GM08714 (cell line): Measurements from ENCODE around the gene SNTG2.

Source experiments
- H3K4me3 ChIP-seq: fragments of 200-500 bp; sonication (Bioruptor generic); 2 replicates; pipeline ENCODE4 v1.5.1; 2014; ENCODE audit warnings: mild to moderate bottlenecking, low read length, inconsistent platforms
- ZNF274 ChIP-seq: IDR thresholded peaks from 2 replicates; pipeline ENCODE4 v1.6.1; 2012; ENCODE audit warnings: mild to moderate bottlenecking, low read depth, low read length

Gene SNTG2

GRCh38 chr2:920999-921398 lies 29.6 kb upstream of the SNTG2 start:
- no peak overlapping the region for H3K4me3 ChIP-seq
- no peak for TF ChIP-seq ZNF274

DNA sequence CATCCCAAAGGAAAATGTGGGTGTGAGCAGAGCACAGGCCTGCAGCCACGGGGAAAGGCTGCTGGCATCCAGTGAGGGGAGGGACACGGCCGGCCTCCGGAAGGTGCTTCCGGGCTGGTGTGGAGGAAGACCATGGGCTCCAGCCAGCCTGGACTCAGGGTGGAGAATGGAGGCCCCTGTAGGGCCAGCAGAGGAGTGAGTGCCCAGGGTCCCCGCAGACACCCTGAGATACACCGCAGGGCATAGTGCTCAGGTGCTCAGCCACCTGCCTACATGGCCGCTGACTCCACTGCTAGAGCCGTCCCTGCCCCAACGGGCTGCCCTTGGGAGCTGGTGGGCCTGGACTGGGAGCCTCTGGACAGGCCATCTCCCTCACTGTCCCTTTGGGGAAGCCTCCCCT lies 28.5 kb upstream of the SNTG2 start:
- TF ChIP-seq ZNF274 = no peak
- H3K4me3 ChIP-seq = no peak overlapping the region

- no peak overlapping the region for H3K4me3 ChIP-seq
- no peak for TF ChIP-seq ZNF274
Measured at GRCh38 chr2:923832-924601, 26.6 kb upstream of the SNTG2 start.

- no peak for TF ChIP-seq ZNF274
- H3K4me3 ChIP-seq = no peak overlapping the region
Measured at GRCh38 chr2:924701-925100, 25.9 kb upstream of the SNTG2 start.

GRCh38 chr2:925309-925708 lies 25.3 kb upstream of the SNTG2 start:
- no peak overlapping the region for H3K4me3 ChIP-seq
- no peak for TF ChIP-seq ZNF274

- no peak overlapping the region for H3K4me3 ChIP-seq
- TF ChIP-seq ZNF274 = no peak
Measured at GRCh38 chr2:925711-926110, 24.9 kb upstream of the SNTG2 start.

- no peak for TF ChIP-seq ZNF274
- H3K4me3 ChIP-seq = no peak overlapping the region
Measured at GRCh38 chr2:926259-926793, 24.3 kb upstream of the SNTG2 start.

DNA sequence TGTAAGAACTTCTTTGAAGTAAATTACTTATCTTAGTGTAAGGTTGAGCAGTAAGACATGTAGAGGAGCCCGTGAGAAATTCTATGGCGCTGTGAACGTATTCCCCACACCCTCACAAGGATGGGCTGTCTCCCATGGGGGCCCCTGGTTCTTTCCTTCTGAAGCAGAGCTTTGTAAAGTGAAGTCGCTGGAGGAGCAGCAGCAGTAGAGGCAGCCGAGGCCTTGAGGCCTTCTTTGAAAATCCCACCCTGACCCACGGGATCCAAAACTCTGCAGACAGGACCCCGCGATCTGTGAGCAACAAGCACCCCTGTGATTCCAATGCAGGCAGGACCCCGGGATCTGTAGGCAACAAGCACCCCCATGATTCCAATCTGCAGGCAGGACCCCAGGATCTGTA lies 23.8 kb upstream of the SNTG2 start:
- no peak overlapping the region for H3K4me3 ChIP-seq
- TF ChIP-seq ZNF274 = no peak

DNA sequence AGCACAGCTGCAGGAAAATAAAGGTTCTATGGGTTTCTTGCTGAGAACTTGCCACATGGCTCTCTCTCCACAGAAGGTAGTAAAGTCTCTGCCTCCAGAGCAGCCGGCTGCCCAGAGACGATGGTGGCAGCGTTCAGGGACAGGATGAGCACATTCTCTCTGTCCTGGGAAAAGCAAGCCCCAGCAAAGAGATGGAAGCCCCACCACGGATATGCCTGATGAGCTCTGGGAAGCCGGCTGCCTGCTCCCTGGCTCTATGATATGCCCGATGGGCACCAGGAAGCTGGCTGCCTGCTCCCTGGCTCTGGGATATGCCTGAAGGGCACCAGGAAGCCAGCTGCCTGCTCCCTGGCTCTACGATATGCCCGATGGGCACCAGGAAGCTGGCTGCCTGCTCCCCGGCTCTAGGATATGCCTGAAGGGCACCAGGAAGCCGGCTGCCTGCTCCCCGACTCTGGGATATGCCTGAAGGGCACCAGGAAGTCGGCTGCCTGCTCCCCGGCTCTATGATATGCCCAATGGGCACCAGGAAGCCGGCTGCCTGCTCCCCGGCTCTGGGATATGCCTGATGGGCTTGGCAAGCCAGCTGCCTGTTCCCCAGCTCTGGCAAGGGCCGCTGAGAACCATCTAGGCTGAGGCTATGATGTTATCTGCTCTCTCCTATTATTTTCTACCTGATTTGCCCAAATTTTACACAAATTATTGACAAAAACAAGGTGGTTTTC lies 21.5 kb upstream of the SNTG2 start:
- no peak for TF ChIP-seq ZNF274
- H3K4me3 ChIP-seq = no peak overlapping the region

DNA sequence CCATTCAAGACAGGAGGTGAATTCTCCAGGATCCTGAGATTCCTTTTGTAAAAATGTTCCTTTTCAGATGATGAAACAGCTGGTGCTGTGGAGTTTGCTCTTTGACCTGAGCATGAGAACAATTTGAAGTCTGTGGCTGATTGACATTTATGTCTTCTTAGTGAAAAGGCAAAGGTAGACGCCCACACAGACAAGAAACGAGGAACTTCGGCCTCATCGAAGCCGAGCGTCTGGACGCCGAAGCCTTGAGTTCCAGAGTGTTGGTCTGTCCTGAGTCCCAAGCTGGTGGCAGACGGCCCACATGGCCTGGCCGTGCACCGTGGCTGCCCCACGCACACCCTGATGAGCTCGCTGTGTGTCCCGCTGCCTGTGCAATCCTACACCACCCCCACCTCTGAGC lies 20.7 kb upstream of the SNTG2 start:
- no peak for TF ChIP-seq ZNF274
- H3K4me3 ChIP-seq = no peak overlapping the region

- no peak for TF ChIP-seq ZNF274
Measured at GRCh38 chr2:930935-931334, 19.7 kb upstream of the SNTG2 start.

GRCh38 chr2:932320-933115 lies 18.1 kb upstream of the SNTG2 start:
- no peak for TF ChIP-seq ZNF274
- no peak overlapping the region for H3K4me3 ChIP-seq

More at GRCh38 chr2:930935-931334, 19.7 kb upstream of the SNTG2 start:
- H3K4me3 ChIP-seq = no peak overlapping the region

DNA sequence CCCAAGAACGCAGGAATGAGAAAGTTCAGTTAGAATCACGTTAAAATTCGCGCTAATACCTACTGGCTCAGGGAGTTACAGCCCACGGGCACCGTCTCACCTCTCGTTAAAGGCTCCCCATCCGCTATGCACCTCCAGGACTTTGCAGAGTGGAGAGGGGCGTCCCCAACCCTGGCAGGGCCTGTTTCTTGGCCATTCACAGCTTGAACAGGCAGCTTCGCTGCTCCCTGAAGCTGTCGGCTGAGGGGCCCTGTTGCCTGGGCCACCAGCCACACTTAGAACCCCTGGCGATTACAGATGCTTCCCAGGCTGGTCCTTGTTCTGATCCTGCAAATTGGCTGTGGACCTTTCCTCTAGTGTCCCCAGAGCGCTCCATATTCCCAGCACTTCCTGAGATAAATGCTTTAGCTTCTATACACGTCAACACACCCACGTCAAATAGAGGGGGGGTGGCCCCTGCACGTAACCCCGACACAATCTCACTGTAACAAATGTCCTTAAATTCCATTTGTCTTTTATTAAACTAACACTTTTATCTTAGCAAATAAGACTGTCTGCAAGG lies 16.8 kb upstream of the SNTG2 start:
- no peak for TF ChIP-seq ZNF274
- H3K4me3 ChIP-seq = no peak overlapping the region

DNA sequence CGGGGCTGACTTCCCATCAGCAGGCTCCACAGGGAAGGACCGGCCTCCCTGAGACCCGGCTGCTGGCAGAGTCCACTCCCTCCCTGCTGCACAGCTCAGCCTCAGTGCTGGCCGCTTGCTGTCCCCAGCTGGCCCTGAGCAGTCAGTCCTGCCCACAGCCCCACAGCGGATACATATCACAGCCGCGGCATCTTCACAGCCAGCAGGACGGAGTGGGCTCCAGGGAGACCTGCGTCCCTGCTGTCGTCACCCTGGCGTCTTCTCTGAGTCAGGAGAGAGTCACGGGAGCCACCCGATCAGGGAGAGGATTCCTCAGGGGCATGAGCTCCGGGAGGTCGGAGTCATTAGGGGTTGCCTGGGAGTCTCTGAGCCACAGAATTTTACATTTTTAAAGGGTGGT lies 13.1 kb upstream of the SNTG2 start:
- no peak for TF ChIP-seq ZNF274
- H3K4me3 ChIP-seq = no peak overlapping the region
